ENCODE measurements around the gene WDR11. TPM values are rescaled to one million over a fixed set of nuclear protein-coding genes. Genes with fewer than 3 reads are reported as not detected.

Gene WDR11
- total and polyA plus RNA-seq, 4 experiments from 2014 or later: 15.3 to 54.6 (median 34.3) TPM

GRCh38 chr10:120953897-120954296 lies 102.7 kb downstream of the WDR11 start:
- Histone ChIP-seq H3K4me1 (ENCODE audit: insufficient read depth, low read length) (peaks cover 13% of the 10 kb centered on the region), H3K9me3 (ENCODE audit: control insufficient read depth in 1 of 2, low read length in 2 of 2) (no peaks in the 10 kb centered on the region), H3K27ac (ENCODE audit: low read depth, low read length) (no peak overlapping the region), H3K4me3 (ENCODE audit: low read length in 2 of 2) (no peak overlapping the region), H3K27me3 (ENCODE audit: insufficient read depth, low read length) (peaks cover 17% of the 10 kb centered on the region), H3K36me3 (ENCODE audit: insufficient read depth, low read length) (no peaks in the 10 kb centered on the region)
- Mint-ChIP-seq H3K4me1 (peaks cover 0 to 10% (median 2%) of the 10 kb centered on the region in 4 donors), H3K4me3 (no peak overlapping the region), H3K27me3 (peaks cover 24 to 25% of the 10 kb centered on the region in 2 donors), H3K27ac (no peak overlapping the region), H3K9me3 (peaks cover 0 to 13% (median 9%) of the 10 kb centered on the region in 8 donors), H3K36me3 (peaks cover 0 to 3% of the 10 kb centered on the region in 2 donors)
- POLR2A ChIA-PET (ENCODE audit: partially characterized antibody): no interaction called here
- CTCF ChIA-PET (ENCODE audit: partially characterized antibody): interaction anchor here (0.6 to 1.3 kb wide), 3 partner anchors 9 to 947 kb away, joined by 3 to 4 read pairs (median 4); no protein-coding TSS in a partner anchor
- intact Hi-C loops (cut with micrococcal nuclease): no loop called here
- no peak for DNase-seq
